GM21423 (cell line): ENCODE measurements around the gene POLDIP3.
"Not testable (repeated sequence)": the region's sequence is repeated elsewhere in the genome, so short reads cannot be mapped to it uniquely, and the experiment has no call there.

Experiments used
- ATAC-seq: cut with Tn5 transposase; IDR thresholded peaks from one replicate; pipeline ENCODE4 v1.9.1; 2021; ENCODE audit warnings: mild to moderate bottlenecking, moderate library complexity; ENCODE audit not compliant: unreplicated experiment

Gene POLDIP3

GRCh38 chr22:42587588-42588175 lies 27.0 kb downstream of the POLDIP3 start:
- ATAC-seq, result no peak

DNA sequence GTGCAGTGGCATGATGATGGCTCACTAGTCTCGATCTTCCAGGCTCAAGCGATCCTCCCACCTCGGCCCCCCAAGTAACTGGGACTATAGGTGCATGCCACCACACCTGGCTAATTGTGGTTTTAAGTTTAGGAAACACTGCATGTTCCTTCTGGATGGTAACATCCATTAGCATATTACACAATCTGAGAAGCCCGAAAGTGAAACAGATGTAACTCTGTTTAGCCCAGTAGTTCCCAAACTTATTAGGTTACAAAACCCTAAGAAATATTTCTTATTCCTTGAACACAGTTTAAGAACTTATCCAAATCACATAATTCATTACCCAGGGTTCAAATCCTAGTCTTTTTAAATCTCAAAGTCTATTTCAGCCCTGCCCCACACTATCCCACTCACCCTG lies 28.3 kb downstream of the POLDIP3 start:
- ATAC-seq, result no peak

- ATAC-seq, result no peak
These were observed 29.6 kb downstream of the POLDIP3 start for GRCh38 chr22:42585096-42585495.

DNA sequence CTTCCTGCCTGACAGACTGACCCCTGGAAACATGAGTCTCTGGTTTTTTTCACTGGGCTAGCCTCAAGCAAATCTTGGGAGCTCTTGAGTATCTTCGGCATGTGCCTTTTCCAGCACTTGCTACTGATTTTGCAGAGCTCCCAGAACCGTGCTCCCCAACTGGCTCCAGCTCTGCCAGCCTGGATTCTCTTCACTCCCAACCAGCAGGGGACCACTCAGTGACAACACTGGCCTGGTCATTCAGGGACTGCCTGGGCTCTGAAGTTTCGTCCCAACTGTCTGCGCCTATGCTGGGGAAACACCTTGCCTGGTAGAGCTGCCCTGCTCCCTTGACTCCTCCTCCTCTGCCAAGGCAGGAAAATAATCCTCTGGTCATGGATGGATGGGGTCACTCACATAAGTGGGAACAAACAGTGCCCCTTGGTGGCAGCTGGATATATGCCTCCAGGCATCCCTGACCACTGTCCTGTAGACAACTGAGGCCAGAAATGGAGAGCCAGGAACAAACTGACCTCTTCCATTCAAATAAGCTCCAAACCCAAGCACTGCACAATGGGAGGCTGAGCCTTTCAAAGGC lies 30.2 kb downstream of the POLDIP3 start:
- ATAC-seq, result no peak

DNA sequence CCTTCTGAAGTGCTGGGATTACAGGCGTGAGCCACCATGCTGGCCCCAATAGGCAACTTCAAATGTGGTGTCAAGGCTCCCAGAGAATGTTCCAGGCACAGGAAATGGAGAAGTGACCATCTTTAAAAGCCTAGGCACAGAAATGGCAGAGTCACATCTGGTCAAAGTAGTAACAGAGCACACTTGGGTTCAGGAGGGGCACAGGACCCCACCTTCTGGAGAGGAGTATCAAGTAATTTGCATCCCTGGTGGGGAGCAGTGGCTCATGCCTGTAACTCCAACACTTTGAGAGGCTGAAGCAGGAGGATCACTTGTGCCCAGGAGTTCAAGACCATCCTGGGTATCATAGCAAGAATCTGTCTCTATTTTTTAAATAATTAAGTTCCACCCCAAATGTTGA lies 31.7 kb downstream of the POLDIP3 start:
- no peak for ATAC-seq

GRCh38 chr22:42581762-42582716 lies 32.6 kb downstream of the POLDIP3 start:
- peak; percentile 54 for ATAC-seq

DNA sequence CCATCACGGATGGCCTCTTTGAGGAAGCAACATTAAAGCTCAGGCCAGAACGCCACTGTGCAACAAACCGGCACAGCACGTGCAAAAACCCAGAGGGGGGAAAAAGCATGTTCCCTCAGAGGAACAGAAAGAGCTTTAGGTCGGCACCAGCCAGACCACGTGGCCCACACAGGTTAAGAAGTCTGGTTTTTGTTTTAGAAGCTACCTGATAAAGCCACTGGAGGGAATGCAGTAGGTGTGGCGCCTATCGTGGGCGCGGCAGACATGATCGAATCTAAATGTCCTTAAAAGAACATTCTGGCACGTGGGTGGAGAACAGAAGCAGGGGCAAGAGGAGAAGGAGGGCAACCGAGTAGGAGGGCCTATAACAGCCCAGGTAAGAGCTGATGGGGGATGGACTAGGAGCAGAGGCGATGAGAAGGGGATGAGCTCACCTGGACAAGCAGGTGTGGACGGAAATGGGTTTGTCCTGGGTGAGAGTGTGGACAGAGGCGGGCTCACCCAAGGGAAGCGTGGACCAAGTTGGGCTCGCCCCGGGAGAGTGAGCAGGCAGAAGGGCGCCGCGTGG lies 33.4 kb downstream of the POLDIP3 start:
- peak; percentile 39 for ATAC-seq

DNA sequence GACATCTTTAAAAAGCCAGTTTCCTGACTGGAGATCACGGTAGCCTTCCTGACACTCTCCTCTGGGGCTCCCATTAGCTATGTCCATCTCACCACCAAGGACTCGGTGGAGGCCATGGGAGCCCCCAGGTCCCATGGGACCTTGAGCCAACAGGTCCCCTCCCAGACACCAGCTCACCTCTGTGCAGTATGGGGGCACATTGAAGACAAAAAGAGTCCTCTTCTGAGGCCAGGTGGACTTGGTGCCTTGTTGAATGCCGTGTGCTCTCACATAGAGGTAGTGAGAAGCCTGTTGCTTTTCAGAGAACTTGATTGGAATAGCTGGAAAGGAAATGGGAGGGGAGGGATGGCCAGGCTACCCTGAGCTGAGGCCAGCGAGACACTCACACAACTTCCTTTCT lies 34.6 kb downstream of the POLDIP3 start:
- not testable (repeated sequence) for ATAC-seq

- ATAC-seq, result no peak
These were observed 37.0 kb downstream of the POLDIP3 start for GRCh38 chr22:42577623-42578240.

DNA sequence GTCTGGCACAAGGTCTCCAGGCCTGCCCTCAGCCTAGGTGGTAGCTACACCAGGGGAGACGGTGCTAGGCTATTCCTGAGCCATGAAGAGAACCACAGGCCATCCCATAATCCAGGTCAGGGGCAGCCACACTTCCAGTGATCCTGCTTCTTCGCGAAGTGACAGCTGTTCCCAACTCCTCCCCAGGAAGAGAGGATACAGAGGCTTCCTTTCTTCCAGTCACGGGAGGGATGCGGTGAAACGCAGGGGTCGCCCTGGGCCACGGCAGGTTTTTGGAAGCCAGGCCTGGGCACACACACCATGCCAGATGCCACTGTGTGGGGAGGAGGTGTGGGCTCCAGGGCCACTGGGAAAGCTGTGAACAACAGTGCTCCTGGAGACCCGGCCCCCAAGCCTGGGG lies 37.5 kb downstream of the POLDIP3 start:
- not testable (repeated sequence) for ATAC-seq

DNA sequence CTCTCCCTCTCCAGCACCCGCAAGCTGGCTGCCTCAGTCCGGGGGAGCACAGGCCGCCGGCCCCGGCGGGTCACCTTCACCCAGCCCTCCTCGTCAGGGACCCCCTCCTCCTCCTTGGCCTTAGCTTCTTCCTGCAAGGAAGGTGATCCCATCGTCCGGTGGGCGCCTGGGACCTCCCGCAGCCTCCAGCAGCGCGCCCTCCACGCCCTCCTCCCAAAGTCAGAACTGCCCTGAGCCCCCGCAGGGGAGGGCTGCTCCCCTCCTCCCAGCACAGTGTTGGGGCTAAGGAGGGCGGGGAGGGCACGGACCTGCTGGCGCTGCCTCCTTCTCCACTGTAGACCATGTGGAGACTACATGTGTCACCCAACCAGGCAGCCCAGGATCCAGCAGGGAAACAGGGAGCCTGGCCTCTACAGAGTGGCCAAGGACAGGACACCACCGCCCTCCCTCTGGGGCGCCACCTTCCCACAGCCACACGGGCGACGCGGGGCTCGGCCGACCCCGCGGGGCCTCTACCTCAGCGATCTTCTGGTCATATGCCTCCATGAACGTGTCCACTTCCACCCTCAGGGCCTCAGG lies 38.6 kb downstream of the POLDIP3 start:
- ATAC-seq, result not testable (repeated sequence)

DNA sequence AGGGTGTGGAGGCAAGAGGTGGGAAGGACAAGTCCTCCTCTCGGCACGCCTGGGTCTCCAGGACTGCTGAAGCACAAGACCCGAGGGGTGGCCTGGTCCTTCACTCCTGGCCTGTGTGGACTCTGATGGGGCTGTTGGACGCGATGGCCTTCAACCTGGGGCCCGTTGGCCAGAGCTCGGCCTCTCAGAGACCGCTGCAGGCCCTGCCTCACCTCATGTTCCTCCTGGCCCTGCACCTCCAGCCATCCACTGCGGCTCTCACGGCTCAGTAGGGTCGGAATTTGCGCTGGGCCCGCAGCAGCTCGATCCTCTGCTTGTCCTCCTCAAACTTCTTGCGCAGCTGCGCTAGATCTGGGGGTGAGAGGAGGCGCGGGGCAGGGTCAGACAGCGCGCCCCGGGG lies 40.2 kb downstream of the POLDIP3 start:
- ATAC-seq, result not testable (repeated sequence)

DNA sequence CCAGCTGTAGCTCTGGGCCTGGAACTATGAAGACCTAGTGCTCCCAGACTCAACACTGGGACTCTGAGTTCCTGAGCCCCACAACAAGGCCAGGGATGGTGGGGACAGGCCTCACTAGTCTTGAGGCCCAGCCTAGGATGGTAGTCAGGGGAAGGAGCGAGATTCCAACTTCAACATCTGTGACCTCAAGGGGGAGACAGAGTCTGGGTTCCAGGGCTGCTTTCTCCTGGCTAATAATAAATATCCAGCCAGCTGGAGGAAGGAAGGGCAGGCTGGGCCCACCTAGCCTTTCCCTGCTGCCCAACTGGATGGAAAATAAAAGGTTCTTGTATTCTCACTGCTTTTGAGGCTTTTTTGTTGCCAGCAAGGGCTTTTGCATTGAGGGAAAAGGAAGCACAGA lies 40.6 kb downstream of the POLDIP3 start:
- not testable (repeated sequence) for ATAC-seq

- not testable (repeated sequence) for ATAC-seq
These were observed 43.6 kb downstream of the POLDIP3 start for GRCh38 chr22:42571068-42571467.

- not testable (repeated sequence) for ATAC-seq
These were observed 44.1 kb downstream of the POLDIP3 start for GRCh38 chr22:42570580-42570979.

DNA sequence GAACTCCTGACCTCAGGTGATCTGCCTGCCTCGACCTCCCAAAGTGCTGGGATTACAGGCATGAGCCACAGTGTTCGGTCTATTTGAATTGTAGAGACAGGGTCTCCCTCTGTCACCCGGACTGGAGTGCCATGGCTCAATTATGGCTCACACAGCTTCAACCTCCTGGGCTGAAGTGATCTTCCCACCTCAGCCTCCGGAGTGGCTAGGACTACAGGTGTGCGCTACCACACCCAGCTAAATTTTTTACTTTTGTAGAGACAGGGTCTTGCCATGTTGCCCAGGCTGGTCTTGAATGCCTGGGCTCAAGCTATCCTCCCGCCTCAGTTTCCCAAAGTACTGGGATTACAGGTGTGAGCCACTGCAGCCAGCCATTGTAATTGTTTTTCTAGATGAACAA lies 46.7 kb downstream of the POLDIP3 start:
- ATAC-seq, result not testable (repeated sequence)

DNA sequence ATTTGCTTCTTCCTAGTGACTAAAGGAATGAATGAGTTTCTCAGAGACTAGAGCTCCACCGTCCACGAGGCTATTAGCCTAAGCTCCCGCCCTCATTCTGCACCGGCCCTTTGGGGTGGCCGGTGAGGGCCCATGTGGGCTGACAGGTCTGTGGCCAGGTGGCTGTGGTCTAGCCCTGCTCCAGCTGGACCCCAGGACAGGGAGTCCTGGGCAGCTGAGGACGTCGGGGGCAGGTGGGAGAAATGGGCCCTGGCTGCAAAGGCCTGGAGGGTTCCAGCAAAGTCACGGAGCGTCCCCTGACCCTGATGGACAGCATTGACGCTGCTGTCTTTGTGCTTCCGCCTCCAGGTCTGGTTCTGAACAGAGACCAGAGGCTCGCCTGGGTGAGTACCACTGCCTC lies 48.7 kb downstream of the POLDIP3 start:
- no peak for ATAC-seq

DNA sequence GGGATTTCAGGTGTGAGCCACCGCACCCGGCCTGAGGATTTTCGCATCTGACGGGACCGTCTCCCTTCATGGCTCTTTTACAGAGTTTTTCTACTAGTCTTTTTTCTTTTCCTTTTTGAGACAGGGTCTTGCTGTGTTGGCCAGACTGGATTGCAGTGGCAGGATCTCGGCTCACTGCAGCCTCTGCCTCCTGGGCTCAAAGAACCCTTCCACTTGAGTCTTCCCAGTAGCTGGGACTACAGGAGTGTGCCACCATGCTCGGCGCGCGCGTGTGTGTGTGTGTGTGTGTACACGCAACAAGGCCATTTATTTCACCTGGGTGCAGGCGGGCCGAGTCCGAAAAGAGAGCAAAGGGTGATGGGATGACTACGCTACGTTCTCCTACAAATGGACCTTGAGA lies 50.0 kb downstream of the POLDIP3 start:
- no peak for ATAC-seq

DNA sequence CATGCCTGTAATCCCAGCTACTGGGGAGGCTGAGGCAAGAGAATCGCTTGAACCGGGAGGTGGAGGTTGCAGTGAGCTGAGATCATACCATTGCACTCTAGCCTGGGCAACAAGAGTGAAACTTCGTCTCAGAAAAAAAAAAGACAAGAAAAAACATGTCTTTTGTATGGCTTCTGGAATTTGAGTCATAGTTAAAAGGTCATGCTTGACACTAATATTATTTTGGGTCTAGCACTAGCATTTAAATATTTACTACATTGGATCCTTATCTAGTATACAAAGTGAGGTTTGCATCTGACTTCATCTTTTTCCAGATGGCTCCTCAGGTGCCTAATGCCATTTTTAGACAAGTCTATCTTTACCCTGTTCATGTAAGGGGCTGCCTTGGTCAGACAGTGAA lies 50.7 kb downstream of the POLDIP3 start:
- not testable (repeated sequence) for ATAC-seq

DNA sequence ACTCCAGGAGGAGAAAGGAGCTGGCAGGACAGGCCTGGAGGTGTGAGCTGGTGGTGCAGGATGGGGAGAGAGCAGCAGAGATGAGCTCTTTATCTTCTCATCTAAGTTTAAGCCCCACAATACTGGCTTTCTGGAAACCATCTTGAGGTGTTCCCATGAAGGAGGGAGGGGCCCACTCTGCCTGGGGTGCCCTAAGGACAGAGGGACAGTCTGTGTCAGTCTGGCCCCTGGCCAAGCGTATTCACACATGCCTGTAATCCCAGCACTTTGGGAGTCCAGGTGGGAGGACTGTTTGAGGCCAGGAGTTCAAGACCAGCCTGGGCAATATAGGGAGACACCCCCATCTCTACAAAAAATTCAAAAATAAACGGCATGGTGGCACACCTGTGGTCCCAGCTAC lies 52.0 kb downstream of the POLDIP3 start:
- ATAC-seq, result no peak

DNA sequence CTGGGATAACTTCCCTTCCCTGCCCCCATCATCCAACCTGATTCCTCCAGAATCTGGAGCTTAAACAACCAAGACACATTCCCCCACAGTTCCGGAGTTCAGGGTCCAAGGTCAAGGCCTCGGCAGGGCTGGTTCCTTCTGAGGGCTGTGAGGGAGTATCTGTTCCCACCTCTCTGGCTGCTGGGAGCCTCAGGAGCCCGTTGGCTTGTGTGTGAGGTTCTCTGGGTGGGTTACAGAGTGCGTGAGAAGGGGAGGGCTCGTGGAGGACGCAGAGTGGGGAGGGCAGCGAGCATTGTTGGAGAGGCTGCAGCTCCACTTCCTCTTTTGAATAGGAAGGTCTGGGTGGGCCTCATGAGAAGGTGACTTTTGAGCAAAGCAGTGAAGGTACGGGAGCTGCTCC lies 52.4 kb downstream of the POLDIP3 start:
- no peak for ATAC-seq
